Stimulated activated CD8-positive, alpha-beta memory T cell treated with anti-CD3 and anti-CD28 coated beads, Interleukin-12 subunit alpha, Interleukin-12 subunit beta, amount 100 ng/mL, for 4 hours (primary cell): ENCODE results near the gene KLF8.

Experiments
- DNase-seq: peaks from one replicate; pipeline ENCODE4 v3.0.0-alpha.2; 2020; ENCODE audit warnings: low read depth

KLF8 gene

GRCh38 chrX:56310581-56310980 lies 78.4 kb downstream of the KLF8 start:
- DNase-seq, result no peak

DNA sequence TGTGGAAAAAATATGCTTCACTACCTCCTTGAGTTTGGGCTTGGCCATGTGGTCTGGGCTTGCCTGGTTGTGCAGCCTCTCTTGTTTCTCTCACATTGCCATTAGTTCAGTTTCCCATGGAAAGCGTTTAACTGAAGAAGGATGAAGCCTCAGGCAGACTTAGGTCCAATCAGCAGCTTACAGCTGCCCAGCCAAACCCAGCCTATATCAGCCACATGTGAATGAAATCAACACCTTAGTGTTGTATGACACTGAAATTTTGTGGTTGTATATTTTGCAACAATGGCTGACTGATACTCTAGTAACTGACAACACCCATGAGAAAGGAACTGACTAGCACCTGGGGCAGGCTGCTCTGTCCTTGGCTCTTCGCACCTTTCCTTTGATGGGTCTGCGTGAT lies 81.2 kb downstream of the KLF8 start:
- no peak for DNase-seq

DNA sequence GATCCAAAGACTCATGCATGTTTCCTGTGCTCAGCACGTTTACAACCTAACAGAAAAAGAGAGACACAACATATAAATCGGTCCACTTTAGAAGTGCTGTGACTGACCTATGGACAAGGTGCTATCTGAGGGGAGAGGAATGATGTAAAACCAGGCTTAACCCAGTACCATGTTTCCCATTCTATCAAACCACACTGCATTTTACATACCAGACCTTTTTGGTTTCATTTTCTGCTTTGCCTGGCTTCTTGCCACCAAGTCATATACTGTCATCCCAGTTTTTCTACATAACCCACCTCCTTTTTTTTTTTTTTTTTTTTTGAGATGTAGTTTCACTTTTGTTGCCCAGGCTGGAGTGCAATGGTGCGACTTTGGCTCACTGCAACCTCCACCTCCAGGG lies 82.2 kb downstream of the KLF8 start:
- DNase-seq, result no peak

DNA sequence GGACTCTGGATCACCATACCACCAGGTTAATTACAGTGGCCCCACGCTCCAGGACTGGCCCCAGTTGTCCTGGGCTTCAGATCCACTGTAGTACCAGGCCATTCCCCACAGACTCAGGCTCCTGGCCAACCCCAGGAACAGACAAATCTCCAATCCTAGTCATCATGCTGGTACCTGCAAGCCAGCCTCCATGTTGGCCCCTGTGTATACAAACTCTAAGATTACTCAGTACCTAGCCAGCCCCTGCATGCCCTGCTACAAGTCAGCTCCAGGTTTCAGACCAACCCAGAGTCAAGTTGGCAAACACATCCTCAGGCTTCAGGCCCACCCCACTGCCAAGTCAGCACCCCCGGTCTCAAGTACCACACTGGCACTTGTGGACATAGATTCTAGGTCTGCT lies 85.9 kb downstream of the KLF8 start:
- DNase-seq, result no peak

DNA sequence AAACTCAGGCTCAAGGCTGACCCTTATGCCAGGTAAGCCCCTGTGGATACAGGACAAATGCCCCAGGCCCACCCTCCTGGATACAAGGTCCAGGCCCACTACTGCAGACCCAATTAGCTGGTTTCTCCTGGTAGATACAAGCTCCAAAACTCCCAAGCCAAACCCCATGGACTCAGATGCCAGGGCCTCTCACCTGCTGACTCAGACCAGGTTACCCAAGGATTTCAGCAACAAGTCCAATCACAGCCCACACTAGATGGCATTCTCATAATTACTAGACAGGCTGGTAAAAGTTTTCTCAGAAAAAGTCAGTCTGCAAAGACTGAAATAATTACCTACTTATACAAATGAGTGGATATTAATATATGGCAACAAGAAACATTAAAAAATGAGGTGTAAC lies 87.0 kb downstream of the KLF8 start:
- DNase-seq, result no peak
